Caco-2 (cell line): Measurements from ENCODE around the gene GGT5. TPM values are rescaled to one million over a fixed set of nuclear protein-coding genes. Genes with fewer than 3 reads are reported as not detected.
A peak's percentile ranks its signal among the peaks of the same experiment; 100 is the strongest.
"Not testable (repeated sequence)": the region's sequence is repeated elsewhere in the genome, so short reads cannot be mapped to it uniquely, and the experiment has no call there.

Experiments
- BruUV-seq: library from RNA; stranded (reverse); fragments of 400-500 nt; replicated peaks from 2 replicates; lab custom pipeline; 2021; lab: Mats Ljungman, UMichigan
- CTCF ChIA-PET: fragments of 300-600 bp; sonication (Branson Sonifier 250); formaldehyde crosslinking; loops from one replicate; lab custom pipeline; 2022; ENCODE audit warnings: antibody characterized with exemption; lab: Charles Lee
- POLR2A ChIA-PET: fragments of 300-600 bp; sonication (Branson Sonifier 250); formaldehyde crosslinking; loops from one replicate; lab custom pipeline; 2022; ENCODE audit warnings: antibody characterized with exemption; lab: Charles Lee
- DNase-seq, 2 experiments: peaks; one replicate each; pipeline versions ENCODE4 v3.0.0 to v3.0.0-alpha.2; 2020 to 2022
- H3K27me3 ChIP-seq: replicated peaks from 2 replicates; pipeline ENCODE4 v1.6.0; 2011; ENCODE audit warnings: low read length; ENCODE audit not compliant: control insufficient read depth, insufficient read depth
- H3K36me3 ChIP-seq: 2 replicates; pipeline ENCODE4 v1.5.1; 2011; ENCODE audit warnings: low read length; ENCODE audit not compliant: control insufficient read depth, insufficient read depth
- H3K4me1 ChIP-seq: fragments of 250-450 bp; sonication (Bioruptor Pico); 2 replicates; pipeline ENCODE4 v1.5.1; 2020; ENCODE audit warnings: mild to moderate bottlenecking
- H3K4me3 ChIP-seq: 2 replicates; pipeline ENCODE4 v1.5.1; 2011; ENCODE audit warnings: low read depth, mild to moderate bottlenecking, control low read depth, low read length
- H3K9me3 ChIP-seq: fragments of 250-450 bp; sonication (Bioruptor Pico); 2 replicates; pipeline ENCODE4 v1.5.1; 2020; ENCODE audit warnings: mild to moderate bottlenecking, moderate library complexity
- H3K27ac Mint-ChIP-seq: one replicate; pipeline ENCODE4 v1.8.0; 2022; ENCODE audit warnings: mixed read lengths; ENCODE audit not compliant: unreplicated experiment
- H3K27me3 Mint-ChIP-seq: one replicate; pipeline ENCODE4 v1.8.0; 2022; ENCODE audit warnings: mixed read lengths; ENCODE audit not compliant: insufficient read depth, unreplicated experiment
- H3K36me3 Mint-ChIP-seq: one replicate; pipeline ENCODE4 v1.8.0; 2022; ENCODE audit warnings: mild to moderate bottlenecking, mixed read lengths; ENCODE audit not compliant: insufficient read depth, unreplicated experiment
- H3K4me1 Mint-ChIP-seq: one replicate; pipeline ENCODE4 v1.8.0; 2022; ENCODE audit warnings: low read depth, mixed read lengths; ENCODE audit not compliant: unreplicated experiment
- H3K4me3 Mint-ChIP-seq: one replicate; pipeline ENCODE4 v1.8.0; 2022; ENCODE audit warnings: mild to moderate bottlenecking, moderate library complexity, mixed read lengths; ENCODE audit not compliant: unreplicated experiment
- H3K9me3 Mint-ChIP-seq: one replicate; pipeline ENCODE4 v1.8.0; 2022; ENCODE audit warnings: mixed read lengths; ENCODE audit not compliant: unreplicated experiment
- CTCF ChIP-seq, 2 experiments: fragments of 200-600 bp in 1 of 2; IDR thresholded peaks; 1 replicate in 1 of 2; 2 replicates in 1 of 2; pipeline versions ENCODE4 v1.5.1 to v1.8.0; 2011 to 2022; ENCODE audit warnings: antibody characterized with exemption in 1 of 2, control low read depth in 1 of 2, inconsistent platforms in 1 of 2, low read depth in 1 of 2, low read length in 1 of 2, mild to moderate bottlenecking in 1 of 2, moderate library complexity in 1 of 2; ENCODE audit not compliant: insufficient read depth in 1 of 2, severe bottlenecking in 1 of 2, unreplicated experiment in 1 of 2
- intact Hi-C: fragments of 100-400 bp; cut with micrococcal nuclease; formaldehyde crosslinking; loops from one replicate; pipeline ENCODE4 v1.10.0; 2022; ENCODE audit not compliant: unreplicated experiment
- total RNA-seq: library from RNA; stranded (reverse); gene quantifications from 2 replicates; pipeline ENCODE4 v1.2.3, GENCODE V29; 2022

Gene GGT5
- total RNA-seq, 1 experiment from 2014 or later, result 0.66 TPM

GRCh38 chr22:24285245-24285644 is 40.4 kb upstream of the GGT5 start:
- Histone ChIP-seq H3K36me3 (no peaks in the 10 kb centered on the region), H3K4me1 (0 out of 2 replicates have a peak, but pooled peaks cover 7% of the 10 kb centered on the region), H3K9me3 (no peaks in the 10 kb centered on the region), H3K27me3 (no peaks in the 10 kb centered on the region), H3K4me3 (no peak overlapping the region)
- peaks cover 7% of the 10 kb centered on the region for H3K36me3 Mint-ChIP-seq
- no peak for TF ChIP-seq CTCF (IDR thresholded peaks at IDR 0.05; ENCODE audit: insufficient read depth in 1 of 2, low read depth in 1 of 2, low read length in 1 of 2, severe bottlenecking in 1 of 2, unreplicated experiment in 1 of 2)
- intact Hi-C loops, result no loop called here
- H3K27ac Mint-ChIP-seq, result peak overlapping the region; percentile 46
- H3K27me3 Mint-ChIP-seq, result no peaks in the 10 kb centered on the region
- H3K4me1 Mint-ChIP-seq, result peaks cover 38% of the 10 kb centered on the region
- no peak for DNase-seq
- POLR2A ChIA-PET, result no interaction called here
- BruUV-seq, result no TSS peak
- H3K4me3 Mint-ChIP-seq, result no peak overlapping the region
- CTCF ChIA-PET, result interaction anchor here (0.6 kb wide), 1 partner anchor 13 kb away, joined by 7 read pairs; no protein-coding TSS in a partner anchor
- no peaks in the 10 kb centered on the region for H3K9me3 Mint-ChIP-seq

DNA sequence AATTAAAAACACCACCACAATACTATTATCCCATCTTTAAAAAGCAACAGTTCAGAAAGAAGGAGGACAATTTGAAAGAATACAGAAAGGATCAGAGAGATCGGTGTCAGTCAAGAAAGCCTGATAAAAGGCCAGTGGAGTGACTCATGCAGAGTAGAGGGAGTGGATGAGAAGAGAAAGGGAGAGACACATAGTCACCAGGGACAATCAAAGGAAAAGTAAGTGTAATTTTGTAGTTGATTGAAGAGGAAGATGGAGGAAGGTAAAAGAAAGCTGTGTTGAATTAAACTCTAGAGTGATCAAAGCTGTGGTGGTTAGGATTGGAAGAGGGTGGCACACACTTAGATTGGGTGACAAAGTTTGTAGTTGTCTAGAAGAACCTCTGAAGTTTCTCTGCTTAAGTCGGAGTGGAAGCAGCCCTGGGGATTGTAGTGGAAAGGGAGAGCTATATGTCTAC is 39.9 kb upstream of the GGT5 start:
- Mint-ChIP-seq H3K36me3 (peaks cover 7% of the 10 kb centered on the region), H3K4me1 (peaks cover 34% of the 10 kb centered on the region), H3K27me3 (no peaks in the 10 kb centered on the region), H3K27ac (peak overlapping the region; percentile 46), H3K9me3 (no peaks in the 10 kb centered on the region), H3K4me3 (no peak overlapping the region)
- DNase-seq, result no peak
- no peaks in the 10 kb centered on the region for H3K9me3 ChIP-seq
- intact Hi-C loops, result no loop called here
- 0 out of 2 replicates have a peak, but pooled peaks cover 7% of the 10 kb centered on the region for H3K4me1 ChIP-seq
- ChIA-PET CTCF (no interaction called here), POLR2A (no interaction called here)
- TF ChIP-seq CTCF (IDR thresholded peaks at IDR 0.05; ENCODE audit: insufficient read depth in 1 of 2, low read depth in 1 of 2, low read length in 1 of 2, severe bottlenecking in 1 of 2, unreplicated experiment in 1 of 2), result no peak
- no peaks in the 10 kb centered on the region for H3K27me3 ChIP-seq
- H3K36me3 ChIP-seq, result no peaks in the 10 kb centered on the region
- H3K4me3 ChIP-seq, result no peak overlapping the region
- BruUV-seq, result no TSS peak

DNA sequence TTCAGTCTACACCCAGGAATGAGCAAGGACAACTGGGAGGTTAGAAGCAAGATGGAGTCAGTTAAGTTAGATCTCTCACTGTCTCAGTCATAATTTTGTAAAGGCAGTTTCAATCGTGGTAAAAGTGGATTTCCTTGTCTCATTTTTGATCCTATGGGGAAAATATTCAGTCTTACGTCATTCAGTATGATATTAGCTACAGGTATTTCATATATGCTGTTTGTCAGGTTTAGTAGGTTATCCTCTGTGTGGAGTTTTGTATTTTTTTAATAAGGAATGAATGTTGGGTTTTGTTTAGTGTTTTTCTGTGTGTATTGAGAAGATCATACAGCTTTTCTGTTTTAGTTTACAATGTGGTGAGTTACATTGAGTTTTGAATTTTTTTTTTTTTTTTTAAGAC is 37.5 kb upstream of the GGT5 start:
- TF ChIP-seq CTCF (IDR thresholded peaks at IDR 0.05; ENCODE audit: insufficient read depth in 1 of 2, low read depth in 1 of 2, low read length in 1 of 2, severe bottlenecking in 1 of 2, unreplicated experiment in 1 of 2), result no peak
- Mint-ChIP-seq H3K27ac (no peak overlapping the region), H3K36me3 (peaks cover 7% of the 10 kb centered on the region), H3K4me3 (no peak overlapping the region), H3K9me3 (no peaks in the 10 kb centered on the region), H3K4me1 (peaks cover 29% of the 10 kb centered on the region), H3K27me3 (no peaks in the 10 kb centered on the region)
- 0 out of 2 replicates have a peak, but pooled peaks cover 7% of the 10 kb centered on the region for H3K4me1 ChIP-seq
- no TSS peak for BruUV-seq
- CTCF ChIA-PET, result no interaction called here
- H3K36me3 ChIP-seq, result no peaks in the 10 kb centered on the region
- no peak for DNase-seq
- POLR2A ChIA-PET, result no interaction called here
- intact Hi-C loops, result no loop called here
- no peak overlapping the region for H3K4me3 ChIP-seq
- H3K9me3 ChIP-seq, result no peaks in the 10 kb centered on the region
- no peaks in the 10 kb centered on the region for H3K27me3 ChIP-seq

GRCh38 chr22:24280363-24280762 is 35.5 kb upstream of the GGT5 start:
- H3K4me3 ChIP-seq, H3K27me3 Mint-ChIP-seq, H3K36me3 ChIP-seq, H3K9me3 Mint-ChIP-seq, DNase-seq, H3K9me3 ChIP-seq, H3K27ac Mint-ChIP-seq, H3K4me3 Mint-ChIP-seq, H3K27me3 ChIP-seq, POLR2A ChIA-PET, CTCF ChIA-PET, H3K4me1 ChIP-seq, BruUV-seq, intact Hi-C loops: not testable (repeated sequence)
- Mint-ChIP-seq H3K36me3 (peaks cover 22% of the 10 kb centered on the region), H3K4me1 (peaks cover 29% of the 10 kb centered on the region)
